Activated T-cell treated with anti-CD3 and anti-CD28 coated beads, Interleukin-2, amount 50 U/mL, for 72 hours (primary cell): ENCODE data around the gene TFR2. TPM values are rescaled to one million over a fixed set of nuclear protein-coding genes. Genes with fewer than 3 reads are reported as not detected.
A peak's percentile ranks its signal among the peaks of the same experiment; 100 is the strongest.

ENCODE experiments used
- ATAC-seq, 2 donors: fragments of 150-1000 bp; cut with Tn5 transposase; replicated peaks in 1 of 2; 2 replicates each; pipeline ENCODE4 v1.10.0; 2021; ENCODE audit warnings: moderate library complexity in 2 of 2, mild to moderate bottlenecking in 1 of 2
- DNase-seq, 2 donors: peaks; one replicate each; pipeline ENCODE4 v3.0.0; 2021 to 2022; ENCODE audit warnings: mixed read lengths in 1 of 2
- H3K27ac Mint-ChIP-seq: one replicate; pipeline ENCODE4 v1.8.0; 2022; ENCODE audit warnings: mild to moderate bottlenecking, moderate library complexity, mixed read lengths
- H3K27me3 Mint-ChIP-seq: one replicate; pipeline ENCODE4 v1.8.0; 2022; ENCODE audit warnings: low read depth, mixed read lengths
- H3K36me3 Mint-ChIP-seq, 2 donors: one replicate each; pipeline ENCODE4 v1.8.0; 2022; ENCODE audit warnings: mixed read lengths in 2 of 2, mild to moderate bottlenecking in 1 of 2; ENCODE audit not compliant: insufficient read depth in 2 of 2
- H3K4me1 Mint-ChIP-seq: one replicate; pipeline ENCODE4 v1.8.0; 2022; ENCODE audit warnings: low read depth, mixed read lengths
- H3K4me3 Mint-ChIP-seq, 2 donors: one replicate each; pipeline ENCODE4 v1.8.0; 2022; ENCODE audit warnings: mild to moderate bottlenecking in 2 of 2, mixed read lengths in 2 of 2, moderate library complexity in 2 of 2
- H3K9me3 Mint-ChIP-seq, 2 donors: one replicate each; pipeline ENCODE4 v1.8.0; 2022; ENCODE audit warnings: mixed read lengths in 2 of 2
- total RNA-seq, 2 donors: library from RNA; stranded (reverse); gene quantifications; one replicate each; pipeline ENCODE4 v1.2.3, GENCODE V29; 2022

TFR2 gene
- total RNA-seq, 2 donors from 2014 or later: 4.7 to 5.8 TPM

DNA sequence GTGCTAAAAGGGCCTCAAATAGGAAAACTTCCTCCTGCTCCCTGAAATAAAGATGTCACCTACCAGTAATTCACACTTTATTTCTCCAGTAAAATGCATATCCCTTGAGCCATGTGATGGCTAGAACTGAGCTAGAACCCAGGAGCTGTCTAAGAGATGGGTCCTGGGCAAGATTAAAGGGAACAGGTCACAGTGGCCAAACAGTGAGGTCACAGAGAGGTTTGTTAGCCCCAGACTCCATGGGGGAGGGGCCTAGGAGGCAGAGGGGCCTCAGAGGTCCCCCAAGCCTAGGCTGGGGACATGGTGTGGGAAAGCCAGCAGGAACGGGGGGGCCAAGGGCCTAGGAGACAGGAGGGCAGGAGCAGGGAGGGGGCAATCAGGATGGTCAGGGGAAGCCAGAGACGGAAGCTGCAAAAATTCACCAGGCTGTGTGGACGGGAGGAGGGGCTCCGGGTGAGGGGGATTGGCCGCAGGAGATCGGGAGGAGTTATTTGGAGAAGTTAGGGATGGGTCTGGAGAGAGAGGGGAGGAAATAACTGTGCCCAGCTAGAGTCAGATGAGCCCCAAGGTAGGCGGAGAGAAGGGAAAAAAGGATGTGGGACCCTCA is 51.9 kb downstream of the TFR2 start:
- Mint-ChIP-seq H3K4me3 (no peak overlapping the region), H3K9me3 (no peaks in the 10 kb centered on the region), H3K27me3 (no peaks in the 10 kb centered on the region), H3K27ac (no peak overlapping the region), H3K4me1 (peaks cover 17% of the 10 kb centered on the region), H3K36me3 (no peaks in the 10 kb centered on the region)
- ATAC-seq (no peak), DNase-seq (no peak)

DNA sequence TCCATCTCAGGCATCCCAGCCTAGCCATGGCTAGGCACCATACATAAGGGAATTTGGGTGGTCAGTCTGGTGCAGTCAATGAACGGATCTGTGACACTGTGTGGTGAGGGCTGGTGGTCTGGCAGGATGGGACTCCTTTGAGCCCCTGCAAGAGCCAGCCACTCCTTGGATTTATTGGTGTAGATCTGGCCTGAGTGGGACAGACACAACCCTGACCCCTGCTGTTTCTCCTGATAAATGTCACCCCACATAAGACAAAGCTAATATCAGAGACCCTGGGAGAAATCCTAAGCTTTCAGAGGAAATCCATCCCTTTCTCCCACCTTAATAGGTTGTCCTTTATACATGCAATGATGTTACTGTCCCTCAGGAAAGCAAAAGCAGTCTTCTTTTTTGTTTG is 52.9 kb downstream of the TFR2 start:
- Mint-ChIP-seq H3K4me1 (peaks cover 25% of the 10 kb centered on the region), H3K36me3 (no peaks in the 10 kb centered on the region), H3K27me3 (no peaks in the 10 kb centered on the region), H3K9me3 (no peaks in the 10 kb centered on the region), H3K27ac (no peak overlapping the region), H3K4me3 (peak overlapping the region; percentile 39 to 95)
- DNase-seq: no peak
- ATAC-seq: no peak

DNA sequence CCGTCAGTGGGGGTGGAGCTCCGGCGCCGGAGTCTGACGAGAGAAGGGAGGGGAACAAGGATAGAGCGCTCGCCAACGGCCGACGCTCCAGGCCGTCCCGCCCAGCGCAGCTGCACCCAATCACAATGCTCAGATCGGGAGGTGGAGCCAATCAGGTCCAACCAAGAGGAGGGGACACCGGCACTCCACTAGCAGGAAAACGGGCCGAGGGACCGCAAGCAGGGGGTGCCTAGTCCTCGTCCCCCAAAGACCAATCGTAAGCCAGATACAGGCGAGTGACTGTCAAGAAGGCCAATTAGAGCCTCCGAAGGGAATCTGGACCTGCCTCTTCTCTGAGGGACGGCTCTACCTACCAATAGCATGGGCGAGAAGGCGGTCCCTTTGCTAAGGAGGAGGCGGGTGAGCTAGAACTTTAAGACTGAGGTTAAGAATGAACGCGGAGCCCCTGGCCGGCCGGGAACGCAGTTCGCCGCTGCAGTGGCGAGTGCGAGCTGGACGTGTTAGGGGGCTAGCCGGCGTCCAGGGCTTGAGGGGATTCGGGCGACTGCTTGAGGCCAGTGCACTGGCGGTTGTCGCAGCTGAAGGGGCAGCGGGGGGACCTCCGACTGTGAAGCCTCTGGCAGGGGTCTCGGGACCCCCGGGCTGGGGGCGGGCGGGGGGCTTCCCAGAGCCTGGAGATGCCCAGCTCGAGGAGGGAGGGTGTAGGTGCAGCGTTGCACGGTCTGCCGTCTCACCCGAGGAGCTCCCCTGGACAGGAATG is 54.9 kb downstream of the TFR2 start, which contains the start of gene FBXO24:
FBXO24 (plus strand) TSS at position 63 of the 760 bp plus-strand sequence; CDS start at position 361, 298 bp downstream.
- Mint-ChIP-seq H3K27ac (peak within 1 kb of the TSS; percentile 89), H3K4me1 (peaks cover 29% of the 10 kb centered on the region), H3K36me3 (no peaks in the 10 kb centered on the region), H3K27me3 (no peaks in the 10 kb centered on the region), H3K9me3 (no peaks in the 10 kb centered on the region), H3K4me3 (peak within 1 kb of the TSS; percentile 93 to 95)
- DNase-seq (peak; percentile 99 to 100), ATAC-seq (peak; percentile 88)

GRCh38 chr7:100585511-100586265 is 55.7 kb downstream of the TFR2 start, which contains the start of gene LRCH4:
LRCH4 (minus strand) TSS chr7:100586129; CDS start chr7:100586100, 29 bp downstream.
- ATAC-seq: peak; percentile 37 to 39
- Mint-ChIP-seq H3K4me3 (peak within 1 kb of the TSS; percentile 93 to 95), H3K36me3 (no peaks in the 10 kb centered on the region), H3K4me1 (peaks cover 29% of the 10 kb centered on the region), H3K9me3 (no peaks in the 10 kb centered on the region), H3K27ac (peak within 1 kb of the TSS; percentile 89), H3K27me3 (no peaks in the 10 kb centered on the region)
- DNase-seq: peak; percentile 71 to 76

- peak overlapping the region; percentile 89 for H3K27ac Mint-ChIP-seq
- peaks cover 29% of the 10 kb centered on the region for H3K4me1 Mint-ChIP-seq
- H3K36me3 Mint-ChIP-seq: no peaks in the 10 kb centered on the region
- H3K9me3 Mint-ChIP-seq: no peaks in the 10 kb centered on the region
- H3K27me3 Mint-ChIP-seq: no peaks in the 10 kb centered on the region
- DNase-seq (no peak), ATAC-seq (no peak)
- peak overlapping the region; percentile 93 to 95 for H3K4me3 Mint-ChIP-seq
These were observed 56.5 kb downstream of the TFR2 start for GRCh38 chr7:100584683-100585510.

- Mint-ChIP-seq H3K27ac (peak overlapping the region; percentile 64), H3K36me3 (no peaks in the 10 kb centered on the region), H3K9me3 (no peaks in the 10 kb centered on the region), H3K4me3 (peak overlapping the region; percentile 93 to 95), H3K4me1 (peaks cover 29% of the 10 kb centered on the region), H3K27me3 (no peaks in the 10 kb centered on the region)
- no peak for DNase-seq
- ATAC-seq: no peak
These were observed 57.2 kb downstream of the TFR2 start for GRCh38 chr7:100584054-100584682.

DNA sequence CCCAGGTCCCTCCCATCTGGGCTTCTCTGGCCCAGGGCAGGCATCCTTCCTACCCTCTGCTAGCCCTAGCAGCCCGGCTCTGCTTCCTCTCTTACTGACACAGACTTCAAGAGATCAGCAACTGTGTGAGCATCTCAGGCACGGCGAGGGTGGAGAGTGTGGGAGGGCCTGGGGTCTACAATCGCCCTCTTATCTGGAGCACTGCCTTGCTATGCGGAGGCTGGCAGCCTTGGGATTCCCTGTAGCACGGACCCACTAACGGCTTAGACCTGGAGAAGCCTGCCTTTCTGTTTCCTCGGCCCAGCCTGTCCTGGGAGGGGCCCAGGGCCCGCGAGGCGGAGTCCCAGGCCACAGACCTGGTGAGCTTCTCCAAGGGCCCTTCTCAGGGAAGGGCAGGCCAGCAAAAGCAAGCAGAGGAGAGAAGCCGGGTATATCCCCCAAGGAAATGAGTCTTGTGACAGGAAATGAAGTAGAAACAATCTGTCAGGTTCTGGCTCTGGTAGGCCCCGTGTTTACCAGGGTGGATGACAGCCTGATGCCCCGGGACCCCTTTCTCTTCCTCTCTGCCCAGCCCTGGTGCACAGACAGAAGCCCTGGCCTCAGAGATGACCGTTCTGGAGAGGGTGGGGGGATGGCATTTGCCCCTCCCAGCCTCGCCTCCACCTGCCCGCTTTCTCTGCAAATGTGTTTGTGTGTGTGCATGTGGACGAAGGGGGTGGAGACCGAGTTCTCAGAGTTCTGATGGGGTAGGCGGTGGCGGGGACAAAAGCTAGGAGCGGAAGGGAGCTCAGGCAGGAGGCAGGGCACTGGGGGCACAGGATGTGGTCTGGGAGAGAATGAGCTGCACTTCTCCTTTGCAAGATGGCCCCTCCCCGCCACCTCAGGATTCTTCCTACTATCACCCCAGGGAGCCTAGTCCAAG is 58.0 kb downstream of the TFR2 start:
- Mint-ChIP-seq H3K9me3 (no peaks in the 10 kb centered on the region), H3K4me1 (peaks cover 29% of the 10 kb centered on the region), H3K4me3 (peak overlapping the region; percentile 93 to 95), H3K27ac (peak overlapping the region; percentile 64), H3K36me3 (no peaks in the 10 kb centered on the region), H3K27me3 (no peaks in the 10 kb centered on the region)
- DNase-seq (peak; percentile 75 to 76), ATAC-seq (peak in 1 of 2 donors; percentile 12)

DNA sequence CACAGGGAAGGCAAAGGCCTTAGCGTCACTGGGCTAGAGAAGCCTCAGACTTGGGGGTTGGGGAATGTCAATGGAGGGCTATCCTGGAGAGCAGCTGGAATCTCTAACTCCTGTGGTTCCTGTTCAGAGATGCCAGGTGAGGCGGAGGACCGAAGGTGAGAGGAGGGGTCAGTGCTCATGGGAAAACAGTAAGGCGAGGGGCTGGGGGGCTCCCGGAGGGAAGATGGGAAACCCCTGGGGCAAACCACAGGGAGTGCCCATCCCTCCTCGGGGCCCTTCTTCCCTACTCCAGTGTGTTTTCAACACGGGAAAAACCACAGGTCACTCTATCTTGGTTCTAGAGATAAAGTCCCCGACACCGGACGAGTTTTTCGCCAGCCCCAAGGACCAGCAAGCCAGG is 58.7 kb downstream of the TFR2 start:
- Mint-ChIP-seq H3K4me3 (peak overlapping the region; percentile 21 to 46), H3K27me3 (no peaks in the 10 kb centered on the region), H3K9me3 (no peaks in the 10 kb centered on the region), H3K4me1 (peaks cover 29% of the 10 kb centered on the region), H3K36me3 (no peaks in the 10 kb centered on the region), H3K27ac (peak overlapping the region; percentile 42)
- no peak for ATAC-seq
- DNase-seq: no peak

- DNase-seq (no peak), ATAC-seq (no peak)
- no peaks in the 10 kb centered on the region for H3K9me3 Mint-ChIP-seq
- H3K36me3 Mint-ChIP-seq: no peaks in the 10 kb centered on the region
- H3K27me3 Mint-ChIP-seq: no peaks in the 10 kb centered on the region
- H3K27ac Mint-ChIP-seq: peak overlapping the region; percentile 42
- peaks cover 23% of the 10 kb centered on the region for H3K4me1 Mint-ChIP-seq
- H3K4me3 Mint-ChIP-seq: peak overlapping the region; percentile 21 to 46
These were observed 59.2 kb downstream of the TFR2 start for GRCh38 chr7:100582041-100582579.

- DNase-seq (no peak), ATAC-seq (no peak)
- no peaks in the 10 kb centered on the region for H3K27me3 Mint-ChIP-seq
- H3K9me3 Mint-ChIP-seq: no peaks in the 10 kb centered on the region
- peaks cover 0 to 2% of the 10 kb centered on the region in 2 donors for H3K36me3 Mint-ChIP-seq
- no peak overlapping the region for H3K4me3 Mint-ChIP-seq
- H3K4me1 Mint-ChIP-seq: peaks cover 22% of the 10 kb centered on the region
- H3K27ac Mint-ChIP-seq: no peak overlapping the region
These were observed 60.7 kb downstream of the TFR2 start for GRCh38 chr7:100580466-100581283.
